K562 (cell line): ENCODE data around the gene STOM. TPM values are rescaled to one million over a fixed set of nuclear protein-coding genes. Genes with fewer than 3 reads are reported as not detected.

Experiments
- ATAC-seq: fragments of 200-7000 bp; cut with Tn5 transposase; 3 replicates; pipeline ENCODE4 v1.9.1; 2020; ENCODE audit warnings: moderate library complexity
- BruUV-seq: library from RNA; stranded (reverse); fragments of 400-500 nt; replicated peaks from 2 replicates; lab custom pipeline; 2021; lab: Mats Ljungman, UMichigan
- CTCF ChIA-PET: fragments of 300-600 bp; formaldehyde crosslinking; extraction: SDS; loops from one replicate; lab custom pipeline; 2021; ENCODE audit warnings: low intra/inter-chr PET ratio; lab: Yijun Ruan, JAX
- POLR2A ChIA-PET: fragments of 300-600, 350-650 bp; sonication (Branson Sonifier 250); formaldehyde crosslinking; extraction: SDS; loops from one replicate; lab custom pipeline; 2021; ENCODE audit warnings: antibody characterized with exemption, inconsistent platforms; lab: Yijun Ruan, JAX
- DNase-seq, 4 experiments: peaks; one replicate each; pipeline versions ENCODE4 v3.0.0 to v3.0.0-alpha.2; 2011 to 2018; ENCODE audit warnings: low spot score in 3 of 4, mixed read lengths in 3 of 4; ENCODE audit errors: extremely low read depth in 1 of 4
- FAIRE-seq: peaks from 2 replicates; lab custom pipeline; 2011; peaks lifted over from hg19 to GRCh38; lab: Jason Lieb, UNC
- H2AFZ ChIP-seq: 2 replicates; pipeline ENCODE4 v1.6.0; 2011; ENCODE audit warnings: low read depth, low read length, control low read depth, inconsistent platforms
- H3K27ac ChIP-seq: fragments of 200-600 bp; 3 replicates; pipeline ENCODE4 v1.8.0; 2011; ENCODE audit warnings: low read depth, mild to moderate bottlenecking, control low read depth, inconsistent platforms, low read length, moderate library complexity, mixed read lengths; ENCODE audit errors: extremely low read depth
- H3K27me3 ChIP-seq, 2 experiments: fragments of 300-600 bp in 1 of 2; 2 replicates in 1 of 2; 3 replicates in 1 of 2; pipeline versions ENCODE4 v1.6.0 to v1.8.0; 2011; ENCODE audit warnings: inconsistent platforms in 2 of 2, low read length in 2 of 2, mild to moderate bottlenecking in 1 of 2, mixed read lengths in 1 of 2, moderate library complexity in 1 of 2; ENCODE audit not compliant: control insufficient read depth in 2 of 2, insufficient read depth in 2 of 2
- H3K36me3 ChIP-seq: fragments of 300-600 bp; 3 replicates; pipeline ENCODE4 v1.8.0; 2011; ENCODE audit warnings: mild to moderate bottlenecking, low read length, inconsistent platforms; ENCODE audit not compliant: control insufficient read depth, insufficient read depth
- H3K4me1 ChIP-seq, 2 experiments: fragments of 200-600 bp in 1 of 2; replicated peaks in 1 of 2; 2 replicates in 1 of 2; 3 replicates in 1 of 2; pipeline versions ENCODE4 v1.5.1 to v1.8.0; 2011; ENCODE audit warnings: inconsistent platforms in 2 of 2, low read length in 2 of 2, mild to moderate bottlenecking in 1 of 2, mixed read lengths in 1 of 2, moderate library complexity in 1 of 2; ENCODE audit not compliant: control insufficient read depth in 2 of 2, insufficient read depth in 2 of 2
- H3K4me2 ChIP-seq: 2 replicates; pipeline ENCODE4 v1.6.1; 2011; ENCODE audit warnings: low read length, control low read depth, inconsistent platforms, mixed read lengths; ENCODE audit not compliant: insufficient read depth
- H3K4me3 ChIP-seq: fragments of 200-600 bp; sonication (generic), shearing (Covaris generic); 2 replicates; pipeline ENCODE4 v1.5.1; 2016; ENCODE audit warnings: control low read depth, inconsistent platforms
- H3K79me2 ChIP-seq: fragments of 200-600 bp; 3 replicates; pipeline ENCODE4 v1.8.0; 2011; ENCODE audit warnings: low read length, inconsistent platforms; ENCODE audit not compliant: control insufficient read depth, insufficient read depth
- H3K9ac ChIP-seq, 2 experiments: 2 replicates each; pipeline versions ENCODE4 v1.6.0 to v1.6.1; 2011; ENCODE audit warnings: low read depth in 2 of 2, low read length in 2 of 2, control low read depth in 1 of 2, inconsistent platforms in 1 of 2, mild to moderate bottlenecking in 1 of 2, mixed read lengths in 1 of 2; ENCODE audit not compliant: insufficient read depth in 1 of 2
- H3K9me1 ChIP-seq: one replicate; pipeline ENCODE4 v1.6.0; 2011; ENCODE audit warnings: inconsistent platforms, mild to moderate bottlenecking, low read length, moderate library complexity; ENCODE audit not compliant: control insufficient read depth, insufficient read depth
- H3K9me3 ChIP-seq: replicated peaks from 2 replicates; pipeline ENCODE4 v1.5.1; 2011; ENCODE audit warnings: low read depth, low read length, inconsistent platforms; ENCODE audit not compliant: control insufficient read depth, insufficient read depth
- H4K20me1 ChIP-seq: replicated peaks from 2 replicates; pipeline ENCODE4 v1.6.1; 2011; ENCODE audit warnings: low read length, inconsistent platforms, mixed read lengths; ENCODE audit not compliant: control insufficient read depth, insufficient read depth
- CBX1 ChIP-seq: sonication (generic); IDR thresholded peaks from 2 replicates; pipeline ENCODE4 v1.6.1; 2016; ENCODE audit warnings: antibody characterized with exemption, low read depth, mild to moderate bottlenecking
- CHD4 ChIP-seq: fragments of 200-600 bp; sonication (generic); IDR thresholded peaks from 3 replicates; pipeline ENCODE4 v1.6.1; 2012; ENCODE audit warnings: low read depth, mild to moderate bottlenecking, mixed read lengths, low read length, inconsistent platforms; ENCODE audit not compliant: insufficient read depth, insufficient replicate concordance, poor library complexity, severe bottlenecking
- DMBX1 ChIP-seq: fragments of 250-450 bp; sonication (Bioruptor Pico); IDR thresholded peaks from 2 replicates; pipeline ENCODE4 v1.8.0; 2022; ENCODE audit warnings: inconsistent platforms, mild to moderate bottlenecking, moderate library complexity, borderline replicate concordance
- HDAC2 ChIP-seq: fragments of 450-650 bp; IDR thresholded peaks from 2 replicates; pipeline ENCODE4 v1.6.1; 2016; ENCODE audit warnings: mild to moderate bottlenecking
- HEY1 ChIP-seq: fragments of 250-450 bp; sonication (Bioruptor Pico); IDR thresholded peaks from 2 replicates; pipeline ENCODE4 v1.5.0; 2020; ENCODE audit warnings: mild to moderate bottlenecking, moderate library complexity, borderline replicate concordance
- HMG20A ChIP-seq: fragments of 450-650 bp; formaldehyde crosslinking; conservative IDR thresholded peaks from 2 replicates; pipeline ENCODE4 v1.4.0; 2020; ENCODE audit warnings: mild to moderate bottlenecking, mixed read lengths
- KDM1A ChIP-seq, 2 experiments: fragments of 450-650 bp; IDR thresholded peaks; 2 replicates each; pipeline ENCODE4 v1.6.1; 2016; ENCODE audit warnings: mild to moderate bottlenecking in 2 of 2
- MYBL2 ChIP-seq, 2 experiments: fragments of 450-650 bp in 1 of 2; sonication (generic) in 1 of 2; formaldehyde crosslinking in 1 of 2; IDR thresholded peaks; 2 replicates each; pipeline versions ENCODE4 v1.6.1 to v1.8.1; 2017 to 2022; ENCODE audit warnings: borderline replicate concordance in 1 of 2, inconsistent platforms in 1 of 2, low read depth in 1 of 2, mild to moderate bottlenecking in 1 of 2, missing genetic modification reagents in 1 of 2, moderate library complexity in 1 of 2
- NCOR1 ChIP-seq: fragments of 450-650 bp; IDR thresholded peaks from 2 replicates; pipeline ENCODE4 v1.6.1; 2016; ENCODE audit warnings: mild to moderate bottlenecking, moderate library complexity
- RBM25 ChIP-seq: fragments of 200-400 bp; formaldehyde crosslinking; IDR thresholded peaks from 2 replicates; pipeline ENCODE4 v1.6.1; 2018; ENCODE audit warnings: low read length, low read depth, moderate library complexity; ENCODE audit not compliant: severe bottlenecking
- RCOR1 ChIP-seq, 2 experiments: IDR thresholded peaks; 2 replicates each; pipeline ENCODE4 v1.6.1; 2012; ENCODE audit warnings: low read depth in 2 of 2, low read length in 2 of 2, borderline replicate concordance in 1 of 2, improper control_type of control experiment in 1 of 2
- ZKSCAN8 ChIP-seq: fragments of 200-800 bp; sonication (Bioruptor generic); IDR thresholded peaks from 2 replicates; pipeline ENCODE4 v1.6.1; 2016; ENCODE audit warnings: missing genetic modification characterization, missing compliant biosample characterization
- ZNF324 ChIP-seq: fragments of 250-450 bp; sonication (Bioruptor Pico); IDR thresholded peaks from 2 replicates; pipeline ENCODE4 v1.4.0; 2020; ENCODE audit warnings: mild to moderate bottlenecking
- ZNF436 ChIP-seq: fragments of 250-450, 450-650 bp; sonication (Bioruptor Pico); formaldehyde crosslinking; IDR thresholded peaks from 2 replicates; pipeline ENCODE4 v1.7.0; 2020; ENCODE audit warnings: mild to moderate bottlenecking
- ZNF830 ChIP-seq: fragments of 250-450 bp; sonication (Bioruptor Pico); IDR thresholded peaks from 2 replicates; pipeline ENCODE4 v1.5.0; 2021; ENCODE audit warnings: mild to moderate bottlenecking
- WGBS: fragments of 100-300 bp; shearing (Covaris generic); methylation state at CpG from one replicate; pipeline ENCODE4 v1.1.6; 2016; ENCODE audit warnings: low coverage, mixed read lengths; ENCODE audit not compliant: insufficient coverage; ENCODE audit errors: missing lambda C conversion rate; 5-methylcytosine and 5-hydroxymethylcytosine counted together
- in situ Hi-C: fragments of 300-500 bp; cut with MboI; formaldehyde crosslinking; loops from 4 replicates; pipeline ENCODE4 v1.15.0; 2018; ENCODE audit warnings: inconsistent platforms, mixed read lengths
- intact Hi-C: fragments of 100-400 bp; cut with micrococcal nuclease; formaldehyde crosslinking; loops from 2 replicates; pipeline ENCODE4 v1.14.2; 2022
- polyA plus RNA-seq, 8 experiments: library from polyadenylated mRNA; depleted of rRNA in 4 of 8; stranded (reverse) in 5 of 8; unstranded in 3 of 8; fragments of >200 nt; fragmentation: Nextera tagmentation in 2 of 8; fragmentation: Illumina TruSeq in 1 of 8; extraction: Ambion mirVana in 2 of 8; extraction: Trizol in 1 of 8; gene quantifications; 2 replicates each; pipeline versions ENCODE4 v1.2.1 to v1.2.3, GENCODE V29; 2011 to 2014; ENCODE audit warnings: inconsistent platforms in 1 of 8, missing spikeins in 1 of 8
- total RNA-seq, 7 experiments: library from RNA; depleted of rRNA in 6 of 7; stranded (reverse); fragments of >200 nt in 6 of 7; fragmentation: Illumina TruSeq in 2 of 7; extraction: Trizol in 2 of 7; gene quantifications; 2 replicates each; pipeline versions ENCODE4 v1.2.1 to v1.2.3, GENCODE V29; 2011 to 2021; ENCODE audit warnings: low replicate concordance in 1 of 7
- TF ChIP-seq, protein P1 (sequence below): fragments of 450-650 bp; IDR thresholded peaks from 2 replicates; pipeline ENCODE4 v1.6.1; 2016; ENCODE audit warnings: mild to moderate bottlenecking
- TF ChIP-seq, protein P2 (sequence below): fragments of 450-650 bp; IDR thresholded peaks from 2 replicates; pipeline ENCODE4 v1.6.1; 2016; ENCODE audit warnings: borderline replicate concordance

Gene STOM
- total and polyA plus RNA-seq, 9 of the 15 experiments (the other 6 are each of a cell fraction or from before 2014, with no cell fraction given): 23.2 to 140 (median 43.9) TPM

DNA sequence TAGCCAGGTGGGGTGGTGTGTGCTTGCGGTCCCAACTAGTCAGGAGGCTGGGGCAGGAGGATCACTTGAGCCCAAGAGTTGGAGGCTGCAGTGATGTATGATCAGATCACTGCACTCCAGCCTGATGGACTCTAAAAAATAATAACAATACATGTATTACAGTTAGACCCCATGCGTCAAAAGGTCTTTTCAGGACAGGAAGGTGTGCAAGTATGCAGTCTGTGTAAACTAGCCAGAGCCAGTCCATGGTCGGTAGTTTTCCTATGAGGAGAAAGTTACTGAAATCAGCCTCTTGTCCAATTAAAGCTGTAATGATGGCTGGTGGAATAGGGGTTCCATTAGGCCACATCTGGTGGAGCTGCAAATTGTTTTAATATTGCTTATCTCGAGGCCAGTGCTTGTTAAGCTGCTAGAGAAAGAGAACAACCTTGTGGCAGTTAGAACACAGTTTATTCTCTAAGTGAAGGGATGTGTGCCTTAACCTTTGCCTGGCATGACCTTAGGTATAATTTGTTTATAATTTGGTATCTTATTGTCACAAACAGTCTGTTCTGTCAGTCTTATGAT lies 1.5 kb upstream of the STOM start:
- peak overlapping the region in 1 of 2 experiments; percentile 62; a peak in 2 of 4 replicates for H3K9ac ChIP-seq
- WGBS: 38% methylated on average over 3 of the region's 4 CpGs
- H3K4me3 ChIP-seq: peak overlapping the region; percentile 77
- H3K9me3 ChIP-seq: 0 out of 2 replicates have a peak, but pooled peaks cover 3% of the 10 kb centered on the region
- in situ Hi-C loops (no loop called here), intact Hi-C loops (loop anchor here (1.0 to 2.0 kb wide), 2 partner anchors 51 to 84 kb away; no protein-coding TSS in a partner anchor)
- peaks cover 17 to 30% of the 10 kb centered on the region in 2 experiments for H3K4me1 ChIP-seq
- FAIRE-seq: no peak
- H3K27ac ChIP-seq: peak overlapping the region; percentile 99
- no peaks in the 10 kb centered on the region for H3K9me1 ChIP-seq
- BruUV-seq: no TSS peak
- no peak for ATAC-seq
- CTCF ChIA-PET: no interaction called here
- H3K36me3 ChIP-seq: peaks cover 16% of the 10 kb centered on the region
- POLR2A ChIA-PET: interaction anchor here (0.6 to 3.4 kb wide), 16 partner anchors 10 to 337 kb away, joined by 3 to 20 read pairs (median 4); no protein-coding TSS in a partner anchor
- H3K4me2 ChIP-seq: peak overlapping the region; percentile 93
- H2AFZ ChIP-seq: peak overlapping the region; percentile 70
- H3K79me2 ChIP-seq: peaks cover 54% of the 10 kb centered on the region
- no peaks in the 10 kb centered on the region for H3K27me3 ChIP-seq
- peak in 1 of 4 experiments; percentile 23 for DNase-seq
- H4K20me1 ChIP-seq: no peaks in the 10 kb centered on the region
- 0 out of 2 replicates have a peak, but pooled peaks have one; percentile 76 for TF ChIP-seq CBX1
- no peak for TF ChIP-seq ZNF830
- 0 out of 2 replicates have a peak, but pooled peaks have one; percentile 36 for TF ChIP-seq MYBL2 (IDR thresholded peaks at IDR 0.05; ENCODE audit: low read depth)
- no peak for TF ChIP-seq MYBL2 (CRISPR knock-in tag; IDR thresholded peaks at IDR 0.05; ENCODE audit: borderline replicate concordance)
- TF ChIP-seq HEY1: no peak
- TF ChIP-seq, protein P1, sequence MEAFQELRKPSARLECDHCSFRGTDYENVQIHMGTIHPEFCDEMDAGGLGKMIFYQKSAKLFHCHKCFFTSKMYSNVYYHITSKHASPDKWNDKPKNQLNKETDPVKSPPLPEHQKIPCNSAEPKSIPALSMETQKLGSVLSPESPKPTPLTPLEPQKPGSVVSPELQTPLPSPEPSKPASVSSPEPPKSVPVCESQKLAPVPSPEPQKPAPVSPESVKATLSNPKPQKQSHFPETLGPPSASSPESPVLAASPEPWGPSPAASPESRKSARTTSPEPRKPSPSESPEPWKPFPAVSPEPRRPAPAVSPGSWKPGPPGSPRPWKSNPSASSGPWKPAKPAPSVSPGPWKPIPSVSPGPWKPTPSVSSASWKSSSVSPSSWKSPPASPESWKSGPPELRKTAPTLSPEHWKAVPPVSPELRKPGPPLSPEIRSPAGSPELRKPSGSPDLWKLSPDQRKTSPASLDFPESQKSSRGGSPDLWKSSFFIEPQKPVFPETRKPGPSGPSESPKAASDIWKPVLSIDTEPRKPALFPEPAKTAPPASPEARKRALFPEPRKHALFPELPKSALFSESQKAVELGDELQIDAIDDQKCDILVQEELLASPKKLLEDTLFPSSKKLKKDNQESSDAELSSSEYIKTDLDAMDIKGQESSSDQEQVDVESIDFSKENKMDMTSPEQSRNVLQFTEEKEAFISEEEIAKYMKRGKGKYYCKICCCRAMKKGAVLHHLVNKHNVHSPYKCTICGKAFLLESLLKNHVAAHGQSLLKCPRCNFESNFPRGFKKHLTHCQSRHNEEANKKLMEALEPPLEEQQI: peak; percentile 64; the same call in 1 of the 2 replicates
- TF ChIP-seq HMG20A (CRISPR knock-in tag): 0 out of 2 replicates have a peak, but pooled peaks have one; percentile 31
- peak; percentile 53; the same call in 1 of the 2 replicates for TF ChIP-seq HDAC2
- TF ChIP-seq CHD4: peak; percentile 77
- TF ChIP-seq RCOR1 (IDR thresholded peaks at IDR 0.05; ENCODE audit: borderline replicate concordance in 1 of 2, low read depth in 2 of 2, low read length in 2 of 2): 0 out of 4 replicates have a peak, but pooled peaks of 1 of the 2 experiments have one; percentile 11
- peak; percentile 18; the same call in 1 of the 2 replicates for TF ChIP-seq DMBX1 (CRISPR knock-in tag)
- TF ChIP-seq KDM1A (IDR thresholded peaks at IDR 0.05): peak in 1 of 2 experiments; percentile 63; a peak in 2 of 4 replicates
- TF ChIP-seq RBM25: peak; percentile 56
- TF ChIP-seq ZNF436 (CRISPR knock-in tag): no peak
- 0 out of 2 replicates have a peak, but pooled peaks have one; percentile 4 for TF ChIP-seq NCOR1
- TF ChIP-seq, protein P2, sequence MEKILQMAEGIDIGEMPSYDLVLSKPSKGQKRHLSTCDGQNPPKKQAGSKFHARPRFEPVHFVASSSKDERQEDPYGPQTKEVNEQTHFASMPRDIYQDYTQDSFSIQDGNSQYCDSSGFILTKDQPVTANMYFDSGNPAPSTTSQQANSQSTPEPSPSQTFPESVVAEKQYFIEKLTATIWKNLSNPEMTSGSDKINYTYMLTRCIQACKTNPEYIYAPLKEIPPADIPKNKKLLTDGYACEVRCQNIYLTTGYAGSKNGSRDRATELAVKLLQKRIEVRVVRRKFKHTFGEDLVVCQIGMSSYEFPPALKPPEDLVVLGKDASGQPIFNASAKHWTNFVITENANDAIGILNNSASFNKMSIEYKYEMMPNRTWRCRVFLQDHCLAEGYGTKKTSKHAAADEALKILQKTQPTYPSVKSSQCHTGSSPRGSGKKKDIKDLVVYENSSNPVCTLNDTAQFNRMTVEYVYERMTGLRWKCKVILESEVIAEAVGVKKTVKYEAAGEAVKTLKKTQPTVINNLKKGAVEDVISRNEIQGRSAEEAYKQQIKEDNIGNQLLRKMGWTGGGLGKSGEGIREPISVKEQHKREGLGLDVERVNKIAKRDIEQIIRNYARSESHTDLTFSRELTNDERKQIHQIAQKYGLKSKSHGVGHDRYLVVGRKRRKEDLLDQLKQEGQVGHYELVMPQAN: 0 out of 2 replicates have a peak, but pooled peaks have one; percentile 15
- TF ChIP-seq ZKSCAN8 (CRISPR knock-in tag): no peak
- TF ChIP-seq ZNF324: 0 out of 2 replicates have a peak, but pooled peaks have one; percentile 3
